Epithelial cell of prostate (primary cell): ENCODE results near the gene PHLPP2.
"Not testable (repeated sequence)": the region's sequence is repeated elsewhere in the genome, so short reads cannot be mapped to it uniquely, and the experiment has no call there.

ENCODE experiments used
- DNase-seq: peaks from one replicate; pipeline ENCODE4 v3.0.0-alpha.2; 2011; ENCODE audit warnings: low read depth, low spot score
- H3K27ac ChIP-seq: fragments of 450-650 bp; 2 replicates; pipeline ENCODE4 v1.5.1; 2017; ENCODE audit warnings: mild to moderate bottlenecking

Gene PHLPP2

GRCh38 chr16:71627731-71628181, 96.7 kb downstream of the PHLPP2 start:
- no peak for DNase-seq
- H3K27ac ChIP-seq: no peak overlapping the region

GRCh38 chr16:71626858-71627213, 97.7 kb downstream of the PHLPP2 start:
- DNase-seq: no peak
- peak overlapping the region; percentile 61 for H3K27ac ChIP-seq

- DNase-seq: no peak
- H3K27ac ChIP-seq: peak within 1 kb of the TSS; percentile 61
Observed at GRCh38 chr16:71626018-71626857, 98.3 kb downstream of the PHLPP2 start, which contains the start of gene MARVELD3. TSS of gene MARVELD3 (plus strand) at chr16:71626184. CDS start at chr16:71626230, 46 bp downstream.

GRCh38 chr16:71625113-71625850, 99.2 kb downstream of the PHLPP2 start:
- no peak for DNase-seq
- H3K27ac ChIP-seq: no peak overlapping the region

GRCh38 chr16:71623597-71623996, 100.9 kb downstream of the PHLPP2 start:
- DNase-seq: no peak
- no peak overlapping the region for H3K27ac ChIP-seq

GRCh38 chr16:71622088-71622487, 102.4 kb downstream of the PHLPP2 start:
- no peak for DNase-seq
- no peak overlapping the region for H3K27ac ChIP-seq

- DNase-seq: no peak
Observed at GRCh38 chr16:71618429-71618828, 106.1 kb downstream of the PHLPP2 start.

GRCh38 chr16:71614956-71615355, 109.5 kb downstream of the PHLPP2 start:
- not testable (repeated sequence) for DNase-seq

More at GRCh38 chr16:71618429-71618828, 106.1 kb downstream of the PHLPP2 start:
- no peak overlapping the region for H3K27ac ChIP-seq

GRCh38 chr16:71610936-71611871, 113.3 kb downstream of the PHLPP2 start:
- DNase-seq: no peak
- no peak overlapping the region for H3K27ac ChIP-seq

More at GRCh38 chr16:71614956-71615355, 109.5 kb downstream of the PHLPP2 start:
- H3K27ac ChIP-seq: not testable (repeated sequence)

- DNase-seq: no peak
- no peak overlapping the region for H3K27ac ChIP-seq
Observed at GRCh38 chr16:71610447-71610846, 114.1 kb downstream of the PHLPP2 start.

- no peak for DNase-seq
Observed at GRCh38 chr16:71609066-71609465, 115.4 kb downstream of the PHLPP2 start.

GRCh38 chr16:71600822-71601221, 123.7 kb downstream of the PHLPP2 start:
- H3K27ac ChIP-seq: no peak overlapping the region
- no peak for DNase-seq

More at GRCh38 chr16:71609066-71609465, 115.4 kb downstream of the PHLPP2 start:
- no peak overlapping the region for H3K27ac ChIP-seq

GRCh38 chr16:71598426-71598825, 126.1 kb downstream of the PHLPP2 start:
- not testable (repeated sequence) for DNase-seq, H3K27ac ChIP-seq

GRCh38 chr16:71595340-71595826, 129.1 kb downstream of the PHLPP2 start:
- DNase-seq: not testable (repeated sequence)

More at GRCh38 chr16:71595340-71595826, 129.1 kb downstream of the PHLPP2 start:
- H3K27ac ChIP-seq: not testable (repeated sequence)
